ENCODE data around the gene RAB11FIP5. TPM values are rescaled to one million over a fixed set of nuclear protein-coding genes. Genes with fewer than 3 reads are reported as not detected.

RAB11FIP5 gene, protein sequence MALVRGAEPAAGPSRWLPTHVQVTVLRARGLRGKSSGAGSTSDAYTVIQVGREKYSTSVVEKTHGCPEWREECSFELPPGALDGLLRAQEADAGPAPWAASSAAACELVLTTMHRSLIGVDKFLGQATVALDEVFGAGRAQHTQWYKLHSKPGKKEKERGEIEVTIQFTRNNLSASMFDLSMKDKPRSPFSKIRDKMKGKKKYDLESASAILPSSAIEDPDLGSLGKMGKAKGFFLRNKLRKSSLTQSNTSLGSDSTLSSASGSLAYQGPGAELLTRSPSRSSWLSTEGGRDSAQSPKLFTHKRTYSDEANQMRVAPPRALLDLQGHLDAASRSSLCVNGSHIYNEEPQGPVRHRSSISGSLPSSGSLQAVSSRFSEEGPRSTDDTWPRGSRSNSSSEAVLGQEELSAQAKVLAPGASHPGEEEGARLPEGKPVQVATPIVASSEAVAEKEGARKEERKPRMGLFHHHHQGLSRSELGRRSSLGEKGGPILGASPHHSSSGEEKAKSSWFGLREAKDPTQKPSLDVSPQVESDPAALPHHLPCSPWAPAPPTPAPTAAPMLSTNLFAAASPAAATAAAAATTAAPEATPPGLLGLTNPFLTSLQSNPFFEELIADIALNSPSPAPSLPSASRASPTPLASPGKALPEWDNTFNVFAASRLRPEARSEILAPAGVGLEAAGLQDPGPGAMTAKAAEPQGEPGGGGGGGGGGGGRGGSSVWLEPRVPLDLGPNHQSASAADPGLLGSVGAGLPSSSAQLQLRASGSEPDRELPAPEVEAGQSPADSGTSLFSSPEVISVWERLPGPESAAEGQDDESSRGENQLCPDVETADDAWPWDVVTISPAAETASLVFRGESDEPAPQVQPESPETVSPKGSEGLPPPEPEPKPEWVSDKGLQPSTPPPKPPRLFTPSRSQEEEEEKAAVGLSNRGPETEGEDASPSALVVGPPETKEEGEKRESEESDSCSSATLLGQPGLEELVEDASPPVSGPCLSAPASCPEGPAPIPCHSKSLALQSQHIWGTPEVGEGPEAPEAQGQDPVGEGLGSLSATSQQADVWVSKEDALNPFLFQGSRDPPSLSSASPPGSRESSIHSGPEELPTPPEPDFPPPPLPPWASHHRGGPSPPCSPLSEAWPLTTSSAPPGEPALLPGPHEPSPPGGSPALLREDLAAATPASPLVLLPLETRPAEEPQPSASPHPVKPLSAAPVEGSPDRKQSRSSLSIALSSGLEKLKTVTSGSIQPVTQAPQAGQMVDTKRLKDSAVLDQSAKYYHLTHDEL (N-terminal part only)
- total RNA-seq (10 to 100 TPM in 4 of 5 donors, 1 to 10 TPM in 1; 4.7 to 39.1 (median 19.6) TPM), polyA plus RNA-seq (10 to 100 TPM in 1 of 3 donors, 1 to 10 TPM in 2; 7.0 to 13.1 (median 7.1) TPM)
- long read RNA-seq, donor 1: 0 reads
- long read RNA-seq, donor 2, full-length matches to known transcripts: 1 of 1 reads
- long read RNA-seq, donor 2, partial matches to known transcripts: 0 of 1 reads
- long read RNA-seq, donor 2, other reads (novel, unspliced or antisense): 0 of 1 reads
- long read RNA-seq, donor 3: 0 reads
- long read RNA-seq, donor 4: 0 reads
- long read RNA-seq, donor 5, partial matches to known transcripts: 6 of 6 reads
- long read RNA-seq, donor 5, other reads (novel, unspliced or antisense): 0 of 6 reads
- long read RNA-seq, donor 6: 0 reads
- long read RNA-seq, donor 7, full-length matches to known transcripts: 1 of 1 reads
- long read RNA-seq, donor 7, partial matches to known transcripts: 0 of 1 reads
- long read RNA-seq, donor 7, other reads (novel, unspliced or antisense): 0 of 1 reads
- long read RNA-seq, donor 8, full-length matches to known transcripts: 1 of 1 reads
- long read RNA-seq, donor 8, partial matches to known transcripts: 0 of 1 reads
- long read RNA-seq, donor 8, other reads (novel, unspliced or antisense): 0 of 1 reads
- long read RNA-seq, donor 9: 0 reads
- long read RNA-seq, donor 10, full-length matches to known transcripts: 1 of 1 reads
- long read RNA-seq, donor 10, partial matches to known transcripts: 0 of 1 reads
- long read RNA-seq, donor 10, other reads (novel, unspliced or antisense): 0 of 1 reads

DNA sequence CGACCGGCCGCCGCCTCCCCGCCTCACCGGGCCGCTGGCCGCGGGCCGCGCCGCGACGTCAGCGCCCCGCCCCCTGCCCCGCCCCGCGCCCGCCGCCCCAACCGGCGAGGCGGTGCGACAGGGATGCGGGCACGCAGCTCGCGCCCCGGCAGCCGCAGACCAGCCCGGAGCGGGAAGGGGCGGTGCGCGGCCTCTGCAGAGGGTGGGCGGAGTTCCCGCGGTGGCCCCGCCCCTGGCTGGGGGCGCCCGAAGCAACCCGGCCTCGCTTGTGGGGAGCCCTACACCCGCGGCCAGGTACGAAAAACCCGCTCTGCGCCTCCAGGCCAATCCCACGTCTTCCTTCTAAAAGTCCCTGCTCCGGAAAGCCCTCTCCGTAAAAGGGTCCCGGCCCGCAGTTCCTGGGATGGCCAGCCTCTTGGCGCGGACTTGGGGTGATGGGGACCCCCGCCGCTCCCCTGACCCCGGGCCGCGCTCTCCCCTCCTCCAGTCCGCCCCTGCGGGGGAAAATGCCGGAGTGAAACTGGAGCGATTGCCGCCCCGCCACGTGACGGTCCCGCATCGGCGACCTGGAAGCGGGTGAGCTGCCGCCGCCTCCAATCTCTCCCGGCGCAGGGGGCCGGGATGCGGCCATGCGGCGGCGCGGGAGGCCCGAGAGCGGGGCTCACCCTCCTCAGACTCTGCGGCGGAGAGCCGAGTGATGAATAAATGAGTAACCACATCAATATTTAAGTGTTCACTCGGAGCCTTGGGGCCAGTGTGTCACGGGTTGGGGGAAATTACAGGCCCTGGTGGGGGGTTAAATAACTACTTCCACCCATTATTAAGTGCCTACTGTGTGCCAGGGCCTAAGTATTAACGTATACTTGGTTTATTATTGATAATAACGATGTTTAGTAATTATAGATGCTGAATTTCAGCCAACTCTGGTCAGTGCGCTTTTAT lies at the start of gene RAB11FIP5:
RAB11FIP5 (minus strand) TSS at position 36 of the 942 bp plus-strand sequence. CDS start 171 bp downstream, outside the sequence.
- H3K36me3 ChIP-seq: no peaks in the 10 kb centered on the region
- H3K9me3 ChIP-seq: no peaks in the 10 kb centered on the region
- peak; percentile 85 to 93 for DNase-seq
- peaks cover 30 to 48% (median 38%) of the 10 kb centered on the region in 4 donors for H3K4me1 ChIP-seq
- intact Hi-C loops (cut with DNase I; ENCODE audit: low total_unique reads): loop anchor here (5.0 kb wide), 1 partner anchor 36 kb away; no protein-coding TSS in a partner anchor
- H3K27ac ChIP-seq: peak within 1 kb of the TSS; percentile 86 to 97 (median 91)
- peaks cover 0 to 20% (median 0%) of the 10 kb centered on the region in 3 donors for H3K27me3 ChIP-seq
- TF ChIP-seq EP300 (IDR thresholded peaks at IDR 0.05) (no peak), POLR2AphosphoS5 (IDR thresholded peaks at IDR 0.05) (peak; percentile 33 to 70 (median 55))
- H3K4me3 ChIP-seq: peak within 1 kb of the TSS; percentile 82 to 87 (median 86)
- WGBS, 5 donors: 1 to 3% (median 1%) methylated on average over 20 to 93 of the region's 93 CpGs

DNA sequence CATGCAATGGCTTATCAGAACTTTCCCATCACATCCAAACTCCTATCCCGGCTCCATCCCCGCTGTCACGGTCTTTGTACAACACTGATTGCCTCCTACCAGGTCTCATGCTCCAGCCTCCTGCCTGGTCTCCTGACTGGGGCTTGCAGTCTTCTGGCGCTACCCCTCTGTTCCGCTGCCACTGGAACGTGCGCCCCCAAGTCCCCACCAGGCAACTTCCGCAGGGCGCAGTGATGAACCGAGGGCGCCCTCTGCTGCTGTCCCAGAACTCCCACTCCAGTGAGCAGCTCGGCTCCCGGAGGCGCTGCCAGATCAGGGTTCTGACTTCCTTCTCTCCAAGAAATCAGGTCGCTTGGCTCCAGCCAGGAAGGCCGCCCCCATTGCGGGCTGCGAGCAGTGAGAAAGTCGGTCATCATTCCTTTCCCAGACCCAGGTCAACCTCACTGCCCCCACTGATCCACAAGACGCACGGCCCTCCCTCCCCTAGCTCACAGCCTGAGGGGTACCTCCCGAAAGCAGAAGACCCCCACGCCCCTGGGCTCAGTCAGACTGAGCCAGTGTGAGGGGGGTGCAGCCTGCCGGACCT lies 43.9 kb upstream of the RAB11FIP5 start:
- TF ChIP-seq POLR2A (IDR thresholded peaks at IDR 0.05): no peak
- TF ChIP-seq, protein P1, sequence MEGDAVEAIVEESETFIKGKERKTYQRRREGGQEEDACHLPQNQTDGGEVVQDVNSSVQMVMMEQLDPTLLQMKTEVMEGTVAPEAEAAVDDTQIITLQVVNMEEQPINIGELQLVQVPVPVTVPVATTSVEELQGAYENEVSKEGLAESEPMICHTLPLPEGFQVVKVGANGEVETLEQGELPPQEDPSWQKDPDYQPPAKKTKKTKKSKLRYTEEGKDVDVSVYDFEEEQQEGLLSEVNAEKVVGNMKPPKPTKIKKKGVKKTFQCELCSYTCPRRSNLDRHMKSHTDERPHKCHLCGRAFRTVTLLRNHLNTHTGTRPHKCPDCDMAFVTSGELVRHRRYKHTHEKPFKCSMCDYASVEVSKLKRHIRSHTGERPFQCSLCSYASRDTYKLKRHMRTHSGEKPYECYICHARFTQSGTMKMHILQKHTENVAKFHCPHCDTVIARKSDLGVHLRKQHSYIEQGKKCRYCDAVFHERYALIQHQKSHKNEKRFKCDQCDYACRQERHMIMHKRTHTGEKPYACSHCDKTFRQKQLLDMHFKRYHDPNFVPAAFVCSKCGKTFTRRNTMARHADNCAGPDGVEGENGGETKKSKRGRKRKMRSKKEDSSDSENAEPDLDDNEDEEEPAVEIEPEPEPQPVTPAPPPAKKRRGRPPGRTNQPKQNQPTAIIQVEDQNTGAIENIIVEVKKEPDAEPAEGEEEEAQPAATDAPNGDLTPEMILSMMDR (IDR thresholded peaks at IDR 0.05): peak in 5 of 7 experiments; percentile 30 to 69 (median 51)
- peak in 1 of 3 donors; percentile 22 for TF ChIP-seq POLR2AphosphoS5 (IDR thresholded peaks at IDR 0.05)
- TF ChIP-seq EP300 (IDR thresholded peaks at IDR 0.05): no peak
- H3K4me1 ChIP-seq: peaks cover 0 to 10% (median 7%) of the 10 kb centered on the region in 4 donors

DNA sequence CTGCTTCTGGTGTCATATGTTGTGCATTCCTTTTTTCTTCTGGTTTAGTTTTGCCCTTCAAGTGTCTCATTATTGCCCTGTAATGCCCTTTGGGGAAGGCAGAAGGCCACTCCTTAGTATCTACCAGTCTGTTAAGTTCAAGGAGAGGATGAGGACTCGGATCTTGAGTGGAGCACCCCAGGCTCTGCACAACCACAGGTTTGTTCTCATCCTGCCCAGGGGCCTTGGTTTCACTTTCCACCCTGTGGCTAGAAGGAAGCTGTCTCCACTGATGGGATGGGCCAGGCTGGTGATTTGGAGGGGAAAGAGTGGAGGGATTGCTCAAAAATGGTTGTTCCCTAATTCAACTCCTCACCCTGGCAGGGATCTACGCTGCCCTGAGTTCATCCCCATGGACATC lies 30.2 kb upstream of the RAB11FIP5 start:
- no peak overlapping the region for H3K27ac ChIP-seq
- no peaks in the 10 kb centered on the region for H3K4me1 ChIP-seq
- no peaks in the 10 kb centered on the region for H3K27me3 ChIP-seq
- no peak for DNase-seq
- WGBS, 5 donors: 70 to 84% (median 78%) methylated on average over 1 to 2 of the region's 2 CpGs
- H3K9me3 ChIP-seq: no peaks in the 10 kb centered on the region
- no peaks in the 10 kb centered on the region for H3K36me3 ChIP-seq
- TF ChIP-seq, protein P1 (IDR thresholded peaks at IDR 0.05): no peak
- no peak for TF ChIP-seq EP300 (IDR thresholded peaks at IDR 0.05)
- TF ChIP-seq POLR2A (IDR thresholded peaks at IDR 0.05): no peak
- no peak for TF ChIP-seq POLR2AphosphoS5 (IDR thresholded peaks at IDR 0.05)
- H3K4me3 ChIP-seq: no peak overlapping the region
- intact Hi-C loops (cut with DNase I; ENCODE audit: low total_unique reads): no loop called here

More for the DNA sequence above, 43.9 kb upstream of the RAB11FIP5 start:
- no peak overlapping the region for H3K4me3 ChIP-seq
- peaks cover 0 to 28% (median 12%) of the 10 kb centered on the region in 3 donors for H3K27me3 ChIP-seq
- no peaks in the 10 kb centered on the region for H3K9me3 ChIP-seq
- WGBS, 5 donors: 12 to 25% (median 15%) methylated on average over 7 to 24 of the region's 24 CpGs
- intact Hi-C loops (cut with DNase I; ENCODE audit: low total_unique reads): loop anchor here (2.0 kb wide), 1 partner anchor 72 kb away; no protein-coding TSS in a partner anchor
- no peaks in the 10 kb centered on the region for H3K36me3 ChIP-seq
- H3K27ac ChIP-seq: no peak overlapping the region
- DNase-seq: peak; percentile 70 to 82

Data from stomach (tissue), 19 donors.